Panc1 (cell line): Measurements from ENCODE around the gene MSI2. TPM values are rescaled to one million over a fixed set of nuclear protein-coding genes. Genes with fewer than 3 reads are reported as not detected.

ENCODE experiments used
- ATAC-seq: fragments of 200-7000 bp; cut with Tn5 transposase; 2 replicates; pipeline ENCODE4 v1.9.1; 2020; ENCODE audit warnings: mild to moderate bottlenecking, moderate library complexity
- BruUV-seq: library from RNA; stranded (reverse); fragments of 400-500 nt; replicated peaks from 2 replicates; lab custom pipeline; 2021; lab: Mats Ljungman, UMichigan
- CTCF ChIA-PET: fragments of 300-600 bp; sonication (Branson Sonifier 250); formaldehyde crosslinking; loops from one replicate; lab custom pipeline; 2022; ENCODE audit warnings: antibody characterized with exemption; lab: Charles Lee
- POLR2A ChIA-PET: fragments of 300-600 bp; sonication (Branson Sonifier 250); formaldehyde crosslinking; loops from one replicate; lab custom pipeline; 2022; ENCODE audit warnings: antibody characterized with exemption; lab: Charles Lee
- DNase-seq: peaks from one replicate; pipeline ENCODE4 v3.0.0-alpha.2; 2010; ENCODE audit warnings: low read depth, low spot score
- H3K27ac ChIP-seq: 2 replicates; pipeline ENCODE4 v1.5.1; 2011; ENCODE audit warnings: mild to moderate bottlenecking, low read length, inconsistent platforms
- H3K27me3 ChIP-seq: fragments of 200-500 bp; sonication (Bioruptor generic); 2 replicates; pipeline ENCODE4 v1.6.0; 2014; ENCODE audit warnings: low read length, inconsistent platforms; ENCODE audit not compliant: control insufficient read depth, insufficient read depth
- H3K36me3 ChIP-seq: fragments of 200-500 bp; sonication (Bioruptor generic); 2 replicates; pipeline ENCODE4 v1.5.1; 2014; ENCODE audit warnings: inconsistent platforms, mild to moderate bottlenecking, low read length, moderate library complexity; ENCODE audit not compliant: control insufficient read depth, insufficient read depth
- H3K4me1 ChIP-seq: 2 replicates; pipeline ENCODE4 v1.5.1; 2011; ENCODE audit warnings: inconsistent platforms, mild to moderate bottlenecking, low read length, moderate library complexity; ENCODE audit not compliant: control insufficient read depth, insufficient read depth
- H3K4me3 ChIP-seq, 2 experiments: 2 replicates each; pipeline ENCODE4 v1.5.1; 2011 to 2012; ENCODE audit warnings: low read depth in 2 of 2, low read length in 2 of 2, mild to moderate bottlenecking in 2 of 2, inconsistent platforms in 1 of 2, moderate library complexity in 1 of 2
- H3K9me3 ChIP-seq: fragments of 200-500 bp; sonication (Bioruptor generic); 2 replicates; pipeline ENCODE4 v1.5.1; 2014; ENCODE audit warnings: low read depth, mild to moderate bottlenecking, inconsistent platforms, low read length, moderate library complexity; ENCODE audit not compliant: control insufficient read depth, insufficient read depth
- CTCF ChIP-seq: fragments of 450-650 bp; IDR thresholded peaks from 2 replicates; pipeline ENCODE4 v1.5.1; 2017; ENCODE audit warnings: mild to moderate bottlenecking
- POLR2AphosphoS5 ChIP-seq: IDR thresholded peaks from 2 replicates; pipeline ENCODE4 v1.6.1; 2012; ENCODE audit warnings: mild to moderate bottlenecking, low read depth, low read length, moderate library complexity
- REST ChIP-seq, 2 experiments: IDR thresholded peaks; 2 replicates each; pipeline ENCODE4 v1.6.1; 2011 to 2012; ENCODE audit warnings: low read depth in 2 of 2, control low read depth in 1 of 2, low read length in 1 of 2, mild to moderate bottlenecking in 1 of 2, moderate library complexity in 1 of 2; ENCODE audit not compliant: insufficient read depth in 1 of 2
- SIN3A ChIP-seq: IDR thresholded peaks from 2 replicates; pipeline ENCODE4 v1.6.1; 2012; ENCODE audit warnings: low read depth, mild to moderate bottlenecking, low read length, moderate library complexity, borderline replicate concordance; ENCODE audit not compliant: insufficient read depth
- TCF7L2 ChIP-seq: IDR thresholded peaks from 2 replicates; pipeline ENCODE4 v1.6.1; 2011; ENCODE audit warnings: mild to moderate bottlenecking, low read depth, low read length, inconsistent platforms
- in situ Hi-C: cut with HindIII; loops from 2 replicates; pipeline ENCODE4 v1.10.0; 2016; ENCODE audit warnings: low sequenced_read_pairs, low pct_unique_long_range_greater_than_20kb
- intact Hi-C: fragments of 100-400 bp; cut with micrococcal nuclease; formaldehyde crosslinking; loops from one replicate; pipeline ENCODE4 v1.10.0; 2022; ENCODE audit not compliant: unreplicated experiment
- total RNA-seq: library from RNA; stranded (reverse); gene quantifications from one replicate; pipeline ENCODE4 v1.2.1, GENCODE V29; 2021; ENCODE audit not compliant: unreplicated experiment

Gene MSI2
- total RNA-seq, 1 experiment from 2014 or later, result 38.5 TPM

- ATAC-seq (no peak), DNase-seq (no peak)
- no TSS peak for BruUV-seq
- Histone ChIP-seq H3K36me3 (no peaks in the 10 kb centered on the region), H3K27ac (no peak overlapping the region), H3K27me3 (no peaks in the 10 kb centered on the region), H3K4me3 (no peak overlapping the region), H3K9me3 (no peaks in the 10 kb centered on the region), H3K4me1 (no peaks in the 10 kb centered on the region)
- in situ Hi-C loops (no loop called here), intact Hi-C loops (no loop called here)
- no peak for TF ChIP-seq TCF7L2
- TF ChIP-seq CTCF, result no peak
- TF ChIP-seq POLR2AphosphoS5, result no peak
- no peak for TF ChIP-seq REST (IDR thresholded peaks at IDR 0.05; ENCODE audit: insufficient read depth in 1 of 2, low read depth in 2 of 2, low read length in 1 of 2)
- TF ChIP-seq SIN3A, result no peak
- POLR2A ChIA-PET, result no interaction called here
- CTCF ChIA-PET, result interaction anchor here (0.7 kb wide), 1 partner anchor 30 kb away, joined by 9 read pairs; no protein-coding TSS in a partner anchor
Measured at GRCh38 chr17:57506774-57507127, 250.4 kb downstream of the MSI2 start.

GRCh38 chr17:57507828-57508227, 251.5 kb downstream of the MSI2 start:
- ChIA-PET POLR2A (no interaction called here), CTCF (no interaction called here)
- Histone ChIP-seq H3K9me3 (no peaks in the 10 kb centered on the region), H3K36me3 (no peaks in the 10 kb centered on the region), H3K4me3 (no peak overlapping the region), H3K4me1 (no peaks in the 10 kb centered on the region), H3K27ac (no peak overlapping the region), H3K27me3 (no peaks in the 10 kb centered on the region)
- no peak for DNase-seq
- no peak for ATAC-seq
- no TSS peak for BruUV-seq
- in situ Hi-C loops, result no loop called here
- TF ChIP-seq TCF7L2 (no peak), POLR2AphosphoS5 (no peak), CTCF (no peak), REST (IDR thresholded peaks at IDR 0.05; ENCODE audit: insufficient read depth in 1 of 2, low read depth in 2 of 2, low read length in 1 of 2) (no peak), SIN3A (no peak)
- intact Hi-C loops, result no loop called here
